Skeletal muscle tissue (tissue), 4 donors: ENCODE data around the gene ARHGEF25. TPM values are rescaled to one million over a fixed set of nuclear protein-coding genes. Genes with fewer than 3 reads are reported as not detected.

ENCODE experiments used
- H3K27ac ChIP-seq: one replicate; pipeline ENCODE4 v1.7.0; 2013; ENCODE audit warnings: mild to moderate bottlenecking, low read depth, low read length, inconsistent platforms
- H3K27me3 ChIP-seq, 3 donors: one replicate each; pipeline ENCODE4 v1.7.0; 2013; ENCODE audit warnings: low read length in 3 of 3; ENCODE audit not compliant: control insufficient read depth in 3 of 3, insufficient read depth in 3 of 3
- H3K36me3 ChIP-seq, 3 donors: one replicate each; pipeline ENCODE4 v1.7.0; 2013; ENCODE audit warnings: low read length in 3 of 3; ENCODE audit not compliant: control insufficient read depth in 3 of 3, insufficient read depth in 3 of 3
- H3K4me1 ChIP-seq, 3 donors: one replicate each; pipeline ENCODE4 v1.7.0; 2013; ENCODE audit warnings: low read length in 3 of 3, mild to moderate bottlenecking in 3 of 3; ENCODE audit not compliant: control insufficient read depth in 3 of 3, insufficient read depth in 3 of 3
- H3K4me3 ChIP-seq, 3 donors: one replicate each; pipeline ENCODE4 v1.7.0; 2013; ENCODE audit warnings: low read length in 3 of 3
- H3K9ac ChIP-seq, 3 donors: one replicate each; pipeline ENCODE4 v1.7.0; 2013; ENCODE audit warnings: low read length in 3 of 3, mild to moderate bottlenecking in 3 of 3, moderate library complexity in 2 of 3, low read depth in 1 of 3
- H3K9me3 ChIP-seq, 3 donors: one replicate each; pipeline ENCODE4 v1.7.0; 2013; ENCODE audit warnings: low read length in 3 of 3; ENCODE audit not compliant: control insufficient read depth in 3 of 3
- total RNA-seq: library from RNA; depleted of rRNA; stranded (reverse); fragments of >200 nt; gene quantifications from one replicate; pipeline ENCODE4 v1.2.3, GENCODE V29; 2014
- donor health status: Osteomylitis.

The ARHGEF25 gene
- total RNA-seq, 1 donor from 2014 or later = 23.0 TPM

DNA sequence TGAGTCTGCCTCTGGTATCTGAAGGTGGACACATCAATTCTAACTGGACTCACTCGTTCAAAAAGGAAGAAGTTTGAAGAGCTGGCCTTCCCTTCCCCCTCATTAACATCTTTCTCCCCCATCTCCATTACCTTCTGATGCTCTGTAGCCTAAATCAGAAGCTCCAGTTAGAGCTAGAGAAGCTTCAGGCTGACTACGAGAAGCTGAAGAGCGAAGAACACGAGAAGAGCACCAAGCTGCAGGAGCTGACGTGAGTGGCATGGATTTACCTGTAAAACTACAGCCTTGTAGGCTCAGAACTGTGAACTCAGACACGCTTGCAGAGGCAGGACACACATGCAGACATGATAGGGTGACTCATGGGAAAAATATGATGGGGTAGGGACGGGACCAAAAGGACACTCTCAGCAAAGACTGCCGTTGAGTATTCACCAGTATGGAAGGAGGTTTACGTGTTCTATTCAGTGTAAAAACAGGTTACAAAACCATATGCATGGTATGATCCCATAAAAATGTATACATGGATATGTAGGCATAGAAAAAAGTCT, 34.5 kb upstream of the ARHGEF25 start:
- Histone ChIP-seq H3K27me3 (peaks cover 0 to 10% (median 5%) of the 10 kb centered on the region in 3 donors), H3K9me3 (no peaks in the 10 kb centered on the region), H3K4me1 (no peaks in the 10 kb centered on the region), H3K36me3 (no peaks in the 10 kb centered on the region), H3K9ac (no peak overlapping the region), H3K4me3 (no peak overlapping the region), H3K27ac (no peak overlapping the region)

DNA sequence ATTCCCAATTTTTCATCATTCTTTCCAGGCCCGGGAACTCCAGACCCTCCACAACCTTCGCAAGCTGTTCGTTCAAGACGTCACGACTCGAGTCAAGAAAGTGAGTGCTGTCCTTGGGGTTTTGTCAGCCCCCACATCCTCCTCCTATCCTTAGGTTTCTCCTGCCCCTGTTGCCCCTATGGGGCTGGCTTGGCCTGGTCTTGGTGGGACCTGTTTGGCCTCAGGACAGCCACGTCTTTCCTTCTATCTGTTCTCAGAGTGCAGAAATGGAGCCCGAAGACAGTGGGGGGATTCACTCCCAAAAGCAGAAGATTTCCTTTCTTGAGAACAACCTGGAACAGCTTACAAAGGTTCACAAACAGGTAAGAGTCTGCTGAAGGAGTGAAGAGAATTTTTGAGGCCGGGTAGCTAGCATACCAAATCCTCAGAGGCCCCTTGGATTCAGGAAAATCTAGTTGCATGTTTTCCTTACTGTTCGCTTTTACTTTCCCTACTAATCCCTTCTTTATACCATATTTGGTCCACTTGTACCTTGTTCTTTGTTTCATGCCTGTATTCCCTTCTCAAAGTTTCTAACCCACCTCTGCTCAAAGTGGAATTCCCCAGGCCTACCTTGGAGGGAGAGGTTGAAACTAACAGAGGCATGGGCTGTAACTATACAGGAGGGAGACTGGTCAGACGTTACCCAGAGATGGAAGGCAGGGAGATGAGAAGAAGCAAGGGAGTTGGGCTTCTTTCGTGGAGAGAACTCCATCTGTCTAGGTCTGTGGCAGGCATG, 33.1 kb upstream of the ARHGEF25 start:
- Histone ChIP-seq H3K9me3 (no peaks in the 10 kb centered on the region), H3K9ac (no peak overlapping the region), H3K27ac (no peak overlapping the region)

GRCh38 chr12:57579011-57579410, 32.2 kb upstream of the ARHGEF25 start:
- Histone ChIP-seq H3K9ac (no peak overlapping the region), H3K9me3 (no peaks in the 10 kb centered on the region), H3K4me3 (no peak overlapping the region), H3K4me1 (peaks cover 0 to 4% (median 0%) of the 10 kb centered on the region in 3 donors), H3K36me3 (no peaks in the 10 kb centered on the region), H3K27me3 (peaks cover 0 to 7% (median 0%) of the 10 kb centered on the region in 3 donors), H3K27ac (no peak overlapping the region)

More for the DNA sequence above, 33.1 kb upstream of the ARHGEF25 start:
- Histone ChIP-seq H3K4me3 (no peak overlapping the region), H3K36me3 (no peaks in the 10 kb centered on the region), H3K27me3 (peaks cover 0 to 7% (median 0%) of the 10 kb centered on the region in 3 donors), H3K4me1 (peaks cover 0 to 3% (median 0%) of the 10 kb centered on the region in 3 donors)

GRCh38 chr12:57579677-57580465, 31.4 kb upstream of the ARHGEF25 start:
- no peaks in the 10 kb centered on the region for H3K36me3 ChIP-seq
- H3K4me1 ChIP-seq = peaks cover 0 to 4% (median 0%) of the 10 kb centered on the region in 3 donors
- H3K27me3 ChIP-seq = peaks cover 0 to 7% (median 0%) of the 10 kb centered on the region in 3 donors
- no peak overlapping the region for H3K27ac ChIP-seq
- no peak overlapping the region for H3K9ac ChIP-seq
- H3K9me3 ChIP-seq = no peaks in the 10 kb centered on the region
- H3K4me3 ChIP-seq = no peak overlapping the region

GRCh38 chr12:57580466-57580795, 30.8 kb upstream of the ARHGEF25 start:
- no peaks in the 10 kb centered on the region for H3K36me3 ChIP-seq
- H3K9ac ChIP-seq = no peak overlapping the region
- peaks cover 0 to 4% (median 0%) of the 10 kb centered on the region in 3 donors for H3K4me1 ChIP-seq
- no peaks in the 10 kb centered on the region for H3K9me3 ChIP-seq
- H3K27me3 ChIP-seq = peaks cover 0 to 7% (median 0%) of the 10 kb centered on the region in 3 donors
- H3K4me3 ChIP-seq = no peak overlapping the region
- H3K27ac ChIP-seq = no peak overlapping the region

DNA sequence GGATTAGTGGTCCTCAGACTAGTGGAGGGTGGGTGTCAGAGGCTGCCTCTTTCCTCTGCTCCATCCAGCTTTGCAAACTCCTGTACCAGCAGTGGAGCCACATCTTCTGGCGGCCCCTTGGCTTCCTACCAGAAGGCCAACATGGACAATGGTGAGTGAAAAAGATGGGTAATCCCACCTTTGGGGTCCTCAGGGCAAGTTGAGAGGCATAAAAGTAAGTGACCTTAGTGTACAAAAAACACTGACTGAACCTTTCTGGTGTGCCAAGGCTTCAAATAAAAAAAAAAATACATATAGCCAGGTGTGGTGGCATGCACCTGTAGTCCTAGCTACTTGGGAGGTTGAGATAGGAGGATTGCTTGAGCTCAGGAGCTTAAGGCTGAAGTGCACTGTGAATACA, 29.4 kb upstream of the ARHGEF25 start:
- Histone ChIP-seq H3K4me3 (no peak overlapping the region), H3K36me3 (no peaks in the 10 kb centered on the region), H3K27me3 (peaks cover 0 to 7% (median 0%) of the 10 kb centered on the region in 3 donors), H3K4me1 (peaks cover 0 to 4% (median 0%) of the 10 kb centered on the region in 3 donors), H3K9ac (no peak overlapping the region), H3K27ac (no peak overlapping the region), H3K9me3 (no peaks in the 10 kb centered on the region)

DNA sequence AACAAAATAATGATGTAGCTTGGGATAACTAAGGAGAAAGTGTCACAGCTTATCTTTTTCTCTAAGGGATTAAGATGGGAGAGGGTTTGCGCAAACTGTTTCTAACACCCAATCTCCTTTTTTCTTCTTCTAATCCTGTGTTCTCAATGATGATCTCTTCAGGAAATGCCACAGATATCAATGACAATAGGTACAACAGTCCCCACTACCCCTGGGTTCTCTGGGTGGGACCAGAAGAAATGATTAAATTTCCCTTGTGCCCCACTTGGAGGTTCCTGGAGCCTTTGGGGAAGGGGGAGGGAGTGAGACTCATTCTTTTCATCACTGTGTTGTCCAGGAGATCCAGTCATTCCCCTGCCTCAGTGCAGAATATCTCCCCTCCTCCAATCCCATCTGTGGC, 28.8 kb upstream of the ARHGEF25 start:
- H3K27me3 ChIP-seq = peaks cover 0 to 7% (median 0%) of the 10 kb centered on the region in 3 donors
- H3K27ac ChIP-seq = no peak overlapping the region
- no peaks in the 10 kb centered on the region for H3K36me3 ChIP-seq
- H3K9me3 ChIP-seq = no peaks in the 10 kb centered on the region
- no peak overlapping the region for H3K9ac ChIP-seq
- H3K4me3 ChIP-seq = no peak overlapping the region
- peaks cover 0 to 4% (median 0%) of the 10 kb centered on the region in 3 donors for H3K4me1 ChIP-seq

- H3K36me3 ChIP-seq = no peaks in the 10 kb centered on the region
- H3K4me1 ChIP-seq = peaks cover 0 to 4% (median 0%) of the 10 kb centered on the region in 3 donors
- no peak overlapping the region for H3K27ac ChIP-seq
- no peaks in the 10 kb centered on the region for H3K9me3 ChIP-seq
- no peak overlapping the region for H3K9ac ChIP-seq
- H3K4me3 ChIP-seq = no peak overlapping the region
- H3K27me3 ChIP-seq = peaks cover 0 to 9% (median 5%) of the 10 kb centered on the region in 3 donors
Observed at GRCh38 chr12:57583008-57583831, 28.0 kb upstream of the ARHGEF25 start.

GRCh38 chr12:57584050-57584449, 27.2 kb upstream of the ARHGEF25 start:
- no peak overlapping the region for H3K9ac ChIP-seq
- peaks cover 0 to 17% (median 6%) of the 10 kb centered on the region in 3 donors for H3K27me3 ChIP-seq
- no peaks in the 10 kb centered on the region for H3K9me3 ChIP-seq
- no peak overlapping the region for H3K4me3 ChIP-seq
- peaks cover 0 to 4% (median 0%) of the 10 kb centered on the region in 3 donors for H3K4me1 ChIP-seq
- H3K36me3 ChIP-seq = no peaks in the 10 kb centered on the region
- H3K27ac ChIP-seq = no peak overlapping the region
